PFSK-1 (cell line): ENCODE data around the gene GSTCD.

Experiments
- POLR2AphosphoS5 ChIP-seq: IDR thresholded peaks from 2 replicates; pipeline ENCODE4 v1.6.1; 2012; ENCODE audit warnings: low read depth, mild to moderate bottlenecking, control low read depth, low read length, moderate library complexity
- REST ChIP-seq, 2 experiments: IDR thresholded peaks; 2 replicates each; pipeline versions ENCODE4 v1.6.1 to v1.8.0; 2011 to 2012; ENCODE audit warnings: low read depth in 2 of 2, low read length in 2 of 2, control low read depth in 1 of 2, inconsistent platforms in 1 of 2, mild to moderate bottlenecking in 1 of 2, moderate library complexity in 1 of 2; ENCODE audit not compliant: insufficient read depth in 1 of 2
- SIN3A ChIP-seq: IDR thresholded peaks from 2 replicates; pipeline ENCODE4 v1.6.1; 2012; ENCODE audit warnings: mild to moderate bottlenecking, low read length, moderate library complexity, borderline replicate concordance; ENCODE audit not compliant: insufficient read depth
- TAF1 ChIP-seq: IDR thresholded peaks from 2 replicates; pipeline ENCODE4 v1.6.1; 2012; ENCODE audit warnings: low read length, control low read depth, borderline replicate concordance; ENCODE audit not compliant: insufficient read depth

- TF ChIP-seq SIN3A (no peak), TAF1 (no peak), REST (IDR thresholded peaks at IDR 0.05; ENCODE audit: insufficient read depth in 1 of 2, low read depth in 2 of 2, low read length in 2 of 2) (no peak), POLR2AphosphoS5 (no peak)
Observed at GRCh38 chr4:105836537-105836936, 128.0 kb downstream of the GSTCD start.
